DOHH2 (cell line): ENCODE measurements around the gene TMEM174.

ENCODE experiments used
- H3F3A ChIP-seq: fragments of 200-600 bp; sonication (generic), shearing (Covaris generic); 2 replicates; pipeline ENCODE4 v1.6.0; 2016; ENCODE audit warnings: antibody characterized with exemption, mild to moderate bottlenecking; ENCODE audit not compliant: control insufficient read depth, insufficient read depth
- H3K27ac ChIP-seq: fragments of 200-600 bp; sonication (generic); 2 replicates; pipeline ENCODE4 v1.5.1; 2014; ENCODE audit warnings: low read depth, mild to moderate bottlenecking, low read length, moderate library complexity
- H3K27me3 ChIP-seq: fragments of 200-600 bp; sonication (generic); 2 replicates; pipeline ENCODE4 v1.6.1; 2014; ENCODE audit warnings: mild to moderate bottlenecking, low read length, mixed read lengths; ENCODE audit not compliant: control insufficient read depth
- H3K36me3 ChIP-seq: fragments of 200-600 bp; sonication (generic); 2 replicates; pipeline ENCODE4 v1.6.1; 2014; ENCODE audit warnings: mild to moderate bottlenecking, low read length, moderate library complexity, mixed read lengths; ENCODE audit not compliant: control insufficient read depth
- H3K4me1 ChIP-seq: fragments of 200-600 bp; sonication (generic); 2 replicates; pipeline ENCODE4 v1.6.1; 2014; ENCODE audit warnings: mild to moderate bottlenecking, low read length, mixed read lengths; ENCODE audit not compliant: control insufficient read depth
- H3K4me2 ChIP-seq: fragments of 200-600 bp; sonication (generic); 2 replicates; pipeline ENCODE4 v1.6.0; 2014; ENCODE audit warnings: mild to moderate bottlenecking, low read length, moderate library complexity
- H3K4me3 ChIP-seq: fragments of 200-600 bp; sonication (generic); 2 replicates; pipeline ENCODE4 v1.5.1; 2014; ENCODE audit warnings: mild to moderate bottlenecking, low read length, mixed read lengths
- H3K79me2 ChIP-seq: fragments of 200-600 bp; sonication (generic); 2 replicates; pipeline ENCODE4 v1.6.1; 2014; ENCODE audit warnings: mild to moderate bottlenecking, low read length, mixed read lengths; ENCODE audit not compliant: control insufficient read depth
- H3K9me2 ChIP-seq: fragments of 200-600 bp; sonication (generic); replicated peaks from 2 replicates; pipeline ENCODE4 v1.6.1; 2014; ENCODE audit warnings: mild to moderate bottlenecking, low read length, mixed read lengths; ENCODE audit not compliant: control insufficient read depth
- H3K9me3 ChIP-seq: fragments of 200-600 bp; sonication (generic); 2 replicates; pipeline ENCODE4 v1.6.1; 2014; ENCODE audit warnings: antibody characterized with exemption, low read length, mixed read lengths; ENCODE audit not compliant: control insufficient read depth, insufficient read depth
- H4K20me1 ChIP-seq: fragments of 200-600 bp; sonication (generic); 2 replicates; pipeline ENCODE4 v1.6.0; 2014; ENCODE audit warnings: low read depth, mild to moderate bottlenecking, antibody characterized with exemption, low read length, moderate library complexity; ENCODE audit not compliant: control insufficient read depth, insufficient read depth
- CTCF ChIP-seq: fragments of 200-600 bp; sonication (generic); IDR thresholded peaks from one replicate; pipeline ENCODE4 v1.5.1; 2014; ENCODE audit warnings: antibody characterized with exemption, mild to moderate bottlenecking, low read depth, low read length; ENCODE audit not compliant: poor library complexity, severe bottlenecking
- EZH2phosphoT487 ChIP-seq: fragments of 200-600 bp; sonication (generic); IDR thresholded peaks from 2 replicates; pipeline ENCODE4 v1.6.1; 2017; ENCODE audit warnings: borderline replicate concordance, mild to moderate bottlenecking, antibody characterized with exemption, low read length, moderate library complexity, mixed read lengths

The TMEM174 gene

GRCh38 chr5:73152411-73153388 is 20.3 kb upstream of the TMEM174 start:
- no peaks in the 10 kb centered on the region for H3K9me3 ChIP-seq
- no peaks in the 10 kb centered on the region for H4K20me1 ChIP-seq
- H3K27ac ChIP-seq, result peak overlapping the region; percentile 8; the same call in 1 of the 2 replicates
- no peaks in the 10 kb centered on the region for H3K9me2 ChIP-seq
- 0 out of 2 replicates have a peak, but pooled peaks cover 5% of the 10 kb centered on the region for H3F3A ChIP-seq
- no peaks in the 10 kb centered on the region for H3K36me3 ChIP-seq
- no peaks in the 10 kb centered on the region for H3K27me3 ChIP-seq
- peaks cover 72% of the 10 kb centered on the region for H3K4me1 ChIP-seq
- H3K4me3 ChIP-seq, result peak overlapping the region; percentile 29
- no peaks in the 10 kb centered on the region for H3K79me2 ChIP-seq
- TF ChIP-seq CTCF (peak; percentile 29), EZH2phosphoT487 (no peak)
- peak overlapping the region; percentile 42 for H3K4me2 ChIP-seq

DNA sequence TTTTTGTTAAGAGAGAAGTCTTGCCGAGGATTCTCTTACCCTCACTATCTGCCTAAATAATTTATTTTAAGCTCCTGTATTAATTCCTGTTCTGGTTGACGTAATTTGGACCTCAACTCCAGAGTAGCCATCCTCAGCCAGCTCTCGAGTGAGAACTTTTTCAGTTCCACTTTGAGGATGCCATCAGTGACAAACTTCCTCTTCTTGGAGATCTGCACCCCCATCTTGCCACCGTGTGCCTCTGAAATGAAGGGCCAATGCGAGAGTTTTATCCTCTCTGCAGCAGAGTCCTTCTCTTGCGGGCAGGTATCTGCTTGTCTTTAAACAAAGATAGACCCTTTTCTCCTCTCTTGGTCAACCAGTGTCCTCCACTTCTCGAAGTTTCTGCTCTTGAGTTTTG is 19.5 kb upstream of the TMEM174 start:
- Histone ChIP-seq H3K9me2 (no peaks in the 10 kb centered on the region), H3K27me3 (no peaks in the 10 kb centered on the region), H4K20me1 (no peaks in the 10 kb centered on the region)

DNA sequence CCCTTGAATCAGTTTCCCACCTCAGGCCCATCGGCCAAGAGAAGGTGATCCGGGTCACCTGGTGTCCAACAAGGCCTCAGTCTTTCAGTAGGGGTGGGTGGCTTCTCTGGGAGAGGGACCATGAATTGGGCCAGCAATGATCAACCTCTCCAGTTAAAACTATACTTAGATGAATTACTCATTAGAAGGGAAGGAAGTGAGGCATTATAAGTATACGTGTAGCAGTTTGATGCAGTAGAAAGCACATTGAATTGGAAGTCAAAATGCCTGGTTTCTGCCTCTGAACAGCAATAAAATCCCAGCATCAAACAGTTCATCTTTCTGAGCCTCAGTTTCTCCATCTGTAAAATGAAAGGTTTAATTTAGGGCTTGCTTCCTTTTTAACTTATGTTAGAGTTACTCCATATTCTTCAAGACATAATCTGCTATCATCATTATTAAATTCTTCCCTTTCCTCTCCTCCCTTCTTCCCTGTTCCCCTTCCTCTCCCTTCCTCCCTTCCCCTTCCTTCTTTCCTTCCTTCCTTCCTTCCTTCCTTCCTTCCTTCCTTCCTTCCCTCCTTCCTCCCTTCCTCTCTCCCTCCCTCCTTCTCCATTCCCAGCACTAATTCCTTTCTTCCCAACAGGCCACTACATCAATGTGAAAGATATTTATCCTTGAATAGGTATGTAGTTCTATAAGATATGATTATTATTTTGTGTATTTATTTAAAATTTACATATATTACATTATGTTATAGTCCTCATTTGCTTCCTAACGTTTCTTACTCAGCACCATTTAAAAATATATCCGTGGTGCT is 18.6 kb upstream of the TMEM174 start:
- Histone ChIP-seq H3K27ac (no peak overlapping the region), H3K9me2 (no peaks in the 10 kb centered on the region), H3K4me1 (peaks cover 87% of the 10 kb centered on the region), H3K27me3 (no peaks in the 10 kb centered on the region), H4K20me1 (no peaks in the 10 kb centered on the region), H3K4me2 (peak overlapping the region; percentile 42), H3K36me3 (no peaks in the 10 kb centered on the region), H3K9me3 (no peaks in the 10 kb centered on the region), H3K79me2 (no peaks in the 10 kb centered on the region), H3F3A (0 out of 2 replicates have a peak, but pooled peaks cover 5% of the 10 kb centered on the region), H3K4me3 (peak overlapping the region; percentile 29; the same call in 1 of the 2 replicates)
- TF ChIP-seq EZH2phosphoT487 (no peak), CTCF (no peak)

More for the DNA sequence above, 19.5 kb upstream of the TMEM174 start:
- TF ChIP-seq EZH2phosphoT487, result no peak
- no peak for TF ChIP-seq CTCF
- no peaks in the 10 kb centered on the region for H3K79me2 ChIP-seq
- H3K4me2 ChIP-seq, result peak overlapping the region; percentile 42
- no peaks in the 10 kb centered on the region for H3K36me3 ChIP-seq
- H3F3A ChIP-seq, result 0 out of 2 replicates have a peak, but pooled peaks cover 5% of the 10 kb centered on the region
- H3K9me3 ChIP-seq, result no peaks in the 10 kb centered on the region
- H3K4me3 ChIP-seq, result peak overlapping the region; percentile 29
- peak overlapping the region; percentile 8; the same call in 1 of the 2 replicates for H3K27ac ChIP-seq
- H3K4me1 ChIP-seq, result peaks cover 80% of the 10 kb centered on the region
